Gastroesophageal sphincter (tissue), 3 donors: ENCODE measurements around the gene ANK2.
A peak's percentile ranks its signal among the peaks of the same experiment; 100 is the strongest.

Source experiments
- CTCF ChIP-seq, 4 experiments: fragments of 200-600 bp in 2 of 4; fragments of 450-650 bp in 2 of 4; sonication (generic) in 1 of 4; IDR thresholded peaks; one replicate each; pipeline ENCODE4 v1.5.1; 2017 to 2019; ENCODE audit warnings: antibody characterized with exemption in 4 of 4, mild to moderate bottlenecking in 2 of 4, moderate library complexity in 2 of 4
- EP300 ChIP-seq: sonication (generic); formaldehyde crosslinking; IDR thresholded peaks from one replicate; pipeline ENCODE4 v1.6.1; 2017; ENCODE audit warnings: antibody characterized with exemption, mild to moderate bottlenecking
- POLR2A ChIP-seq, 2 donors: fragments of 450-650 bp; IDR thresholded peaks; one replicate each; pipeline ENCODE4 v1.6.1; 2017; ENCODE audit warnings: antibody characterized with exemption in 2 of 2, mild to moderate bottlenecking in 2 of 2, moderate library complexity in 1 of 2

DNA sequence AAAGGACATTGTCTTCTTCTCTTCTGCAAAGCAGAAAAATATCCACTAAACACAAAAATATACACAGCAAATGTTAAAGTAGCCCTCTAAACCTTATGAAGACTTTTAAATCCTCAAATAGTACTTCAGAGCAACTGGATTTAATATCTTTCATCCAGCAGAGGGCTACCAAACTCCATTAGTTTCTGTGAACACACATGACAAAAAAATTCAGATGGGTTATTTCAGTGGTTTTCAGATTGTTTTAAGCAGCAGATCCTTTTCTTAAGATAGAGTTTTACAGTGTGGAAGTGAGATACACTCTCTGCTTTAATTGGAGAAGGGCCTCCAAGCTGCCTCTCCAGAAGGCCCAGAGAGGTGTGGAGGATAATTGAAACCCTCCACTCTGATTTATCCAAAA, 56.7 kb downstream of the ANK2 start:
- TF ChIP-seq CTCF (IDR thresholded peaks at IDR 0.05) (peak in 3 of 4 experiments; percentile 20 to 42 (median 32)), EP300 (no peak), POLR2A (IDR thresholded peaks at IDR 0.05) (no peak)
